HG02610 (cell line): ENCODE data around the gene PIGA.
"Not testable (repeated sequence)": the region's sequence is repeated elsewhere in the genome, so short reads cannot be mapped to it uniquely, and the experiment has no call there.

Experiments used
- ATAC-seq: cut with Tn5 transposase; IDR thresholded peaks from one replicate; pipeline ENCODE4 v1.9.1; 2021; ENCODE audit warnings: mild to moderate bottlenecking, moderate library complexity; ENCODE audit not compliant: unreplicated experiment

PIGA gene

DNA sequence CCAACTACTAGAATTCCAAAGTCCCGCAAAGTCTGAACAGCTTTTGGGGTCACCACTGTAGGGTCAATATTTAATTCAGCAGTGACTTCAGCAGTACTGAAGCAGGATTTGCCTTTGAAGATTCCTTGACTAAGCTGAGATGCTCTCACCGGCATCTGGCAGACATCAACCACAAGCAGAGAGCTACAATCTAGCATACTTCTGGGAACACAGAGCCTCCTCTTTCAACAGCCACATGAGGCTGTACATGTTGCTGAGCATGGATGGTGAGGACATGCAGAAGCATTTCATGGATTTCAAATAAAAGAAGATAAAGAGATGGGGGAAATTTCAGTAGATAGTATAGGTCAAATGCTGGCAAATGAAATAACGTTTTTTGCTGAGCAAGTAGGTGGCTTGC is 13.3 kb downstream of the PIGA start:
- ATAC-seq, result no peak

DNA sequence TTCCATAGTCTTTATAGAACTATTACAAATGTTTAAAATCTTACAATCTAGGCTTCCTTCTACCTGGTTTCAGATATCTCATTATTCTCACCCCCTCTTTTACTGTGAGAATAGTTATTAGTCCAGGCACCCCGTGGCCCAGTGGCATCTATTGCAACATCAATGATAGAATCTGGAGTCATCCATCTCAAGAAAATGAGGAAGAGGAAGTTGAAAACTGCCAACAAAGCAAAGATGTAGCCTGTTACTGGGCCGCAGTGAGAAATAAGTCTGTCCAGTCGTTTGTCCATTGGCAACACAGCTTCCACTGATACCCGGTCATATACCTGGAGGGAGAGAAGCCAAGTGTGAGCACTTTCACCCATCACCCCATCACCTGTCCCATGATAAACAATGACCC is 13.9 kb downstream of the PIGA start:
- ATAC-seq, result no peak

DNA sequence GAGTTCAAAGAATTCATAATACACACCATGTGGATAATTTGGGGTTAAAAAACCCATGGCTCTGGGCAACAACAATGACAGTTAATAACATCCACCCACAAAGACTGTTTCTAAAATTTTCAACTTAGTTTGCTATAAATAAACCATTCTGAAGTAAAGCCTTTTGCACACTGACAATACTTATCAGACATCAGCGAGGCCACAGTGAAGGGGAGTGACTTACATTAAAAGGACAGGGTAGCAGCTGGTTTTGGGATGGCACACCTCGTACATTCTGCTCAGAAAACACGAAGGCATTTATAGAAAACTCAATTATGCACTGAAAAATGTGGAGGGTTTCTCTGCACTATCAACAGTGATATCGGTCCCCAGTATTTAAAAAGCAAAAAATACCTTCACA is 15.0 kb downstream of the PIGA start:
- ATAC-seq, result no peak

DNA sequence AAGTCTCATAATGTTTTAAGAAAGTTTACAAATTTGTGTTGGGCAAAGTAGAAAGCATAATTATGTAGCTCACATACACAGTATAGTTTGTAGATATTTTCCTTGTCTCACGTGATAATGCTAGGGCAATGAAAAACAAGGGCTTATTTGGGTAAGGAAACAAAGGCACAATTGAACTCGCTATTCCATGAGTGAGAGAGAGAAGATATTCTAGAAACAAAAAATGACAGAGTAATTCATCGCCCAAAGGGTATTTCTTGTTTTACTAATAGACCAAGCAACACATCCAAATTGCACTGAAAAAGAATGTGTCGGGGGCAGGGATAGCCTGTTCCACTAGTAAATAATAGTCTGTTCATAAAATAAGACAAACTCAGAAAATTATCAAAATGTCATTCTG is 16.2 kb downstream of the PIGA start:
- no peak for ATAC-seq

DNA sequence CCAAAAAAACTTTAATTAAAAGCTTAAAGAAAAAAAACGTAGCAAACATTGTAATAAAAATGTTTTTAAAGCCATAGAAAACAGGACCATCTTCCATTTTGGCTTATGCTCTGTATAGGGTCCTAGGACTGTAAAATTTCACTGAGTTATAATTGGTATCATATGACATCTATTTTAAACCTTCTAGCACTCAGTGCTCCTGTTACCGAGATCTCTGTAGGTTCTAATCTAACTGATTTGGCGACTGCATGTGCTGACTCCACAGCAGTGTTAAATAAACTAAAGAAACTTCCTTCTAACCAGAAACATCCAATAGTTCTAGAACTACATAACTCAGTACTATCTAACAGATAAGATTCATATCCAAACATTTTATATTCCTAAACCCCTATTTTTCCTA is 19.8 kb downstream of the PIGA start, which contains the start of gene ASB11:
Gene ASB11 (minus strand): TSS at position 132 of the 400 bp plus-strand sequence. CDS start 35 bp downstream, at position 97.
- ATAC-seq, result no peak

DNA sequence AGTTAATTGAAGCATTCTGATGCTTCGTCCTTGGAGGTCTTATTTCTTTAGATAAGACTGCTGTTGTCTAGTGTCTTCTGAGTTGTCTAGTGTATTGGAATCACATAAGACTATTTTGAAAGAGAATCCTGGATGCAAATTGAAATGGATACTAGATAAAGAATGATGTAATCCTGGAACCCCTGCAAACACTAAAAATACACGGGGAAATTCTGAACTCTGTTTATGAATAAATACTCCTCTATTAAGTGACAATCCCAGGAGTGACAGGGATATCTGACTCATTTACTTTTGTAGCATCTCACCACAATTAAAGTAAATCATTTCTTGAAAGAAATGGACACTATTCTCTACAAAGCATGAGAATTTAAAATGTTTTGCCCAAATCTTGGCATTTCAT is 20.9 kb downstream of the PIGA start:
- no peak for ATAC-seq

DNA sequence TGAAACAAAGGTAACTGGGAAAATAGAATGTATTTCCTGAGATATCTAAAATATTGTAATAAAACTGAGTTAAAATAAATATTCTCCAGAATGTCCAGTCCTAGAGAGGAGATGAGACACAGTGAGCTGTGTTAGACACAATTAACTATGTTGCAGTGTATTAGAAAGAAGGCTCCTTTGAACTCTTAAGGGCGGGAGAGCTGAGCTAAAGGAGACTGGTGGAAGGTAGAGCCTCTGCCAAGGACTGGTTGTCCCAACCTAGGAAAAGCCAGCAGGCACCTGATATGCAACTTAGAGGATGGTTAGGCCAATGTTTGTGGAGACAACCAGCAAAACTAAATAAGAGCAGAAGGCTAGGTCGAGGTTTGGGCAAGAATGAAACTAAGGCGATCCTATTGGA is 24.2 kb downstream of the PIGA start:
- no peak for ATAC-seq

DNA sequence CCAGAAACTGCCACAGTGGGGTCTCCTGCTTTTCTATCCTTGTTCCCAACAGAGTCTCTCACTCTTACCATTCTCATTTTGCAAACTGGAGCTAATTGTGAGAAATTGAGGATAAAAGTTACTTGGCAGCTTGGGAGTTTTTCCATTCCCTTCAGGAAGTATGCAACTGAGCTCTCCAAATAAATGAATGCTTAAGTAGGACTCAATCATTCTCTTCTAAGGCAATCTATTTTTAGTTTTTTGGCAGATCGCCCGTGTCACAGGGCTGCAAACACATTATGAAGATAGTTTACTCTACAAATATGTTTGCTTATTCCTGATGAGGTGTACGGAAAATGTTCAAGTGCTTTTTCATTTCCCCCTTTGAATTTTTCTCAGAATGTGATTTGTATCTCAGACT is 25.2 kb downstream of the PIGA start:
- ATAC-seq, result no peak

DNA sequence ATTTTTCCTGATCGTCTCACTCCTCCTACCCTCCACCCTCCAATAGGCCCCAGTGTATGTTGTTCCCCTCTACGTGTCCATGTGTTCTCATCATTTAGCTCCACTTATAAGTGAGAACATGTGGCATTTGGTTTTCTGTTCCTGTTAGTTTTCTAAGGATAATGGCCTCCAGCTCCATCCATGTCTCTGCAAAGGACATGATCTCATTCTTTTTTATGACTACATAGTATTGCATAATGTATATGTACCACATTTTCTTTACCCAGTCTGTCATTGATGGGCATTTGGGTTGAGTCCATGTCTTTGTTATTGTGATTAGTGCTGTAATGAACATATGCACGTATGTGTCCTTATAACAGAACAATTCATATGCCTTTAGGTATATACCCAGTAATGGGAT is 29.4 kb downstream of the PIGA start:
- ATAC-seq, result not testable (repeated sequence)

DNA sequence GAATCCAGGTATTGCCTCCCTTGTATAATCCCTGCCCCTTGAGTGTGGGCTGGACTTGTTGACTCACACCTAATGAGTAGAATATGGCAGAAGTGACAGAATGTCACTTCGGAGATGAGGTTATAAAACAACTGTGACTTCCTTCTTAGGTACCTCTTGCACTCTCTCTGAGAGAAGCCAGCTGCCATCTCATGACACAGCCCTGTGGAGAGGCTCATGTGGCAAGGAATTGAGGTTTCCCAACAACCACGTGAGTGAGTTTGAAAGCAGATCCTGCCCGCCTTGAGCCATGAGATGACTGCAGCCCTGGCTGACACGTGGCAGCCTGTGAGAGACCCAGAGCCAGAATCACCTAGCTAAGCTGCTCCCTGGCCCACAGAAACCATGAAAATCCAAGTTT is 33.4 kb downstream of the PIGA start:
- ATAC-seq, result no peak

DNA sequence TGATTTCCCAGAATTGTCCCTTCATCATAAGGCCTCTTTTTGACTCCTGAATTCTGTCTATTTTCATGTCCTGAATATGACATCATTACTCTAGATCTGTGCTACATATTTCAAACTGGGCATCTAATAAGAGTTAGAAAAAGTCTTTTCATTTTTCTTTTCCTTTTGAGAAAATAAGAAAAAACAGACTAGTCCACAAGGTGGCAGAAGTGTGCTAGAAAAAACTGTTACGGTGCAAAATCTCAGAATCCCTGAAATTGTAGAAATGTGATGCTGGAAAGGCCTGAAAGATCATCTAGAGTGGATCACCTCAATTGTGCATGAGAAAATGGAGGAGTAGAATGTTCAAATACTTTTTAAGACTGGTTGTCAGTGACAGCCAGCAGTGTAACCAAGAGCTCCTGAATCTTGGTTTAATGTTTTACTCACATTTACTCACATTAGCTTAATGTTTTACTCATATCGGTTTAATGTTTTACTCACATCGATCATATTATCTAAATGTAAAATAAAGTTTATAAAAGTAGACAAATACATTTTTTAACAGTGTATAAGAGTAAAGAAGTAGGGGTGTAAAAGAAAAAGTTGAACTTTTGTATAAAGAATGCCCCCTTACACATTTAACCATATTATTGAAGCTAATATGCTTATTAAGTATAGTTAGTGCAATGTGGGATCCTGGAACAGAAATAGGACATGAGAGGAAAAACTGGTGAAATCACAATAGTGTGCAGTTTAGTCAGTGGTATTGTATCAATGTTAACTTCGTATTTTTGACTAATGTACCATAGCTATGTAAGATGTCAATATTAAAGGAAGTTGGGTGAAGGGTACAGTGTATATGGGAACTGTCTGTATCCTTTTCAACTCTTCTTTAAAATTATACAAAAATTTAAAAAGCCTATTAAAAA is 35.1 kb downstream of the PIGA start:
- no peak for ATAC-seq

DNA sequence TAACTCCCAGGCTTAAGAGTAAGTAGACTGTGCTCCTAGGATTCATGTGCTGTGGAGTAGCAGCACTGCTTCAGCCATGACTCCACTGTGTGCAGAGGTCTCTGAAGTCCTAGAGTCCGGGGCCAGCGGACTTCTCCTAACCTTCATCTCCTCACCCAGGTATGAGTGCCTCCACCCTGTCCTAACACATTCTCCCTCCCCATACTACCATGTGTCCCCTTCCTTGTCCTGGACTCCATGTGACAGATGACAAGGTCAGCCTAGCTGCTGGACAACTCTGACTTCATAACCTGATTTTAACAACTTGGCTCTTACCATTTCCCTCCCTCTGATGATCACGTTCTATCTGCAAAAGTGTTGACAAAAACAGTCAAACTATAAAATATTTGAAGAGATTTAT is 36.5 kb downstream of the PIGA start:
- ATAC-seq, result no peak

DNA sequence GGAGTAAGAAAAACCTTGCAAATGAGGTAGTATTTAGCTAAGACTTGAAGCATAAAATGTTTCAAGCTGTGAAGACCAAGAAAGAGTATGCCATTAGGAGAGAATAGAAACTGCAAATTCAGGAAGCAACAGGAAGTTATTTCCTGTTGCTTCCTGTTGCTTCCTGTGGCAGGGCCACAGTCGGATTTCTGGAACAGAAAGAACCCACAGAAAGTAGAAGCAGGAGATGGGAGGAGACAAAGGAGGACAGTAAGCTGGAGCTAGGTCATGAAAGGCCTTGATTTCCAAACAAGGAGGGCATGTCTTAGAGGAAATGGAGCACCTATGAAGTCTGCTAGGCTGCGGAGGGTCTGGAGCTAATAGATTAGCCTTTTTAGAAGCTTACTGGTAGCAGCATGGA is 37.1 kb downstream of the PIGA start:
- ATAC-seq, result no peak

DNA sequence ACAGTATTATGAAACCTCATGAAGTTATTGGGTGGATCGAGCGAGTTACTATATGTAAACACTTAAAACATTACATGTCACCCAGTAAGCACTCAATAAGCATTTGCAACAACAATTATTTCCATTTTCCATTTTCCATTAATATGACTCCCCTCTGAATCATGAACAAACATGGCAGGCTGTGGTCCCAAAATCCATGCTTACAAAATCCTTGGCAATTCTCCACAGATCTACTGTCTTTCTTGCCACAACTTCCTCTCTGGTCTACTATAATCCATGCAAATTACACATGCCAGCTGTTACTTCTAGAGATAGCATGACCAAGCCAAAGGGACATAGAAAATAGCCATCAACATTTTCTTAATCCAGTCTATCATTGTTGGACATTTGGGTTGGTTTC is 41.9 kb downstream of the PIGA start:
- no peak for ATAC-seq

DNA sequence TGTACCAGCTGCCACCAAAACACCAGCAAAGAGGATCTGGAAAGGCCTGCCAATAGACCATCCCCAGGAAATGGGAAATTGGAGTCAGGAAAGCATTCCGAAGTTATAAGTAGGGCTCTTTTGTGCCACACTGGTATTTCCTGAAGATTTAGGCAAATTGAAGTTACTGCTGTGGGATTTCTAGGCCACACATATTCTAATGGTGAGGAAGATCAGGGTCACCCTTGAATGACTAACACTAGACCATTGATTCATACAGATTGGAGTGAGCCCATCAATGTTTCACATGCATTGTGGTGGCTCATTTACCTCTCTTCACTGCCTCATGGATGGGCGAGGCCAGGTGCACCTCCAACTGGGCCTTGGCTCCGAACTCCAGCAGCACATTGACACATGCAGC is 42.5 kb downstream of the PIGA start:
- ATAC-seq, result no peak

DNA sequence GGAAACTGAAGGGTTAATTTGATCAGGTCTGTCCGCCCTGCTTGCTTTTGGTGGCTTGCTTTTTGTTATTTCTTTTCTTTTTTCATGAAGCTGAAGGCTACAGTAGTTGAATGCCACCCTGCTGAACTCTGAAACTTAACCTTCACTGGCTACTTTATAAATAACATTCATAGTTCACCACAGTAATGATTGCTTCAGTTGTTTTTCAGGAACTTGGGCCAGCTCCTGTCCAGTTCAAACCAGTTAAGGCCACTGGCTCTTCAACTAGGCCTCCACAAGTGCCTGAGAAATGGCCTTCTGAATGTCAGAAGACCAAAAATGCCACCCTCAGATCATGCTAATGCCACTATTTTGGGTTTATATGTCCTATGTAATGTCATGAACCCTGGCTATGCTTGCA is 57.7 kb downstream of the PIGA start:
- no peak for ATAC-seq

DNA sequence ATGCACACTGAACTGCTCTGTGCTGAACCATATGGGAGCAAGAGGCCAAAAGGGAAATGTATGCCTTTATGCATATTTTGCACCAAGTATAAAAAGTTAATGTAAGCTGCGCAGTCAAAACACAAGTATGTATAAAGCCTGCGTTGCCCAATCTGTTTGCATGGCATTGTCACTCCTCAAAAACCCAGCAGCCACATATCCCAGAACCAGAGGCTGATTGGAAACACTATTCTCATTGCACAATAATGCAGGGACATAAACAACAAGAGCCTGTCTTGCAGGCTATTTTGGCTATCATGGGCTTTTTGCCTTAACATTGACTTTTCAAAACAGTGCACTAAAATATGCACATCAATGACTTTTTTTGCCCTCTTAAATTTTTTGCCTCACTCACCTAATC is 60.4 kb downstream of the PIGA start:
- no peak for ATAC-seq

DNA sequence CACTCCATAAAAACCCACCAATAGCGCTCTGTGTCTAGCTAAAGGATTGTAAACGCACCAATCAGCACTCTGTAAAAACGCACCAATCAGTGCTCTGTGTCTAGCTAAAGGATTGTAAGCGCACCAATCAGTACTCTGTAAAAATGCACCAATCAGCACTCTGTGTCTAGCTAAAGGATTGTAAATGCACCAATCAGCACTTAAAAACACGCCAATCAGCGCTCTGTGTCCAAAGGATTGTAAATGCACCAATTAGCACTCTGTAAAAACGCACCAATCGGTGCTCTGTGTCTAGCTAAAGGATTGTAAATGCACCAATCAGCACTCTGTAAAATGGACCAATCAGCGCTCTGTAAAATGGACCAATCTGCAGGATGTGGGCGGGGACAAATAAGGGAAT is 62.0 kb downstream of the PIGA start:
- not testable (repeated sequence) for ATAC-seq

DNA sequence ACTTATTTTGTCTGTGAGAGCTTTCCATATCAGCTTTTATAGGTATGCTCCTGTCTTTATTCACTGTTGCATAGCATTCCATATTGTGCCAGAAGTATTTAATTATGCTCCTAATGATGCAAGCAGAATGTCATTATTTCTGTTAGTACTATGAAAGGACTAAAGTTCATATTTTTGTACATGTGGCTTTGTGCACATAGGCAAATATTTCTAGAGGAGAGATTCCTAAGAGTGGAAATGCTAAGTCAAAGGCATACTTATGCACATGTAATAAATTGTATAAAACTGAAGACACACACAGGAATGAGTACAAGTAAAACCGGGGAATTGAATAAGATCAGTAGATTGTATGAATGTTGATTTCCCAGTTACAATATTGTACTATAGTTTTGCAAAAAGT is 63.6 kb downstream of the PIGA start:
- no peak for ATAC-seq

DNA sequence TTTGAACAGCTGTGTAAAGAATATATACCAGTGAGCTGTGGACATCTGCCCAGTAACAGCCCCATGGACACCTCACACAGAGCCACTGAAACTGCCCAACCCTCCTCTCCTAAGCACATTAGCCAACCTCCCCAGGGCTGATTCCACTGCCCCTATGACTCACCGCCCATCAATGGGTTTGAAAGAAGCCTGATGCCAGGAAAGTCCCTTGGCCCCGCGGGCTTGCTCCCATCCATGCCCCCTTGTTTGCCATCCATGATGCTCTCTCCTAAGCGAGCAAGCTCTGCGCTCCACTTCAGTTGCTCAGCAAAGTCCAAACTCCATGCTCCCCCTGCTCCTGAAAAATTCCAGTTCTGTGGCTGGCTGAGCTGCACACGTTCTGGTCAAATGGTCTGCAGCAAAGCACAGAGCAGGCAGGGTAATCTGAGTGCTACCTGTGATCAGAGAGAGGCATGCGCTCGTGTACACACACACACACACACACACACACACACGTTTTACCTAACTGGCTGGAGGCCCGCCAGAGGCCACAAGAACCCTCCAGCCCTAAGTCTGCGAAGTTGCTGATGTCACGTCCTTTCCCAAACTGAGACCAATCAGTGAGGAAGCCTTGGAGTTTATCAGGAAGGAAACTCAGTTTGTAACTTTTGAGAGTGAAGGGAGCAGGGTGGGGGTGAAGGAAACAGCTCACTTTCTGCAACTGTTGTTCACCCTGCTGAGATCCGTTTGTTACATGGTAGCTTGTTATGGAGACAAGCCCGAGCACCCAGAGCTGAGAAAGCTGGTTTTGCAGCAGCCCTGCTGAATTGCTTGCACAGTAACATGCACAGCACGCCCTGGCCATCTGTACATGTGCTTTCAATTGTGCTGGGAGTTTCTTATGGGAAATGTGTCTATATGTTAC is 65.5 kb downstream of the PIGA start, which contains the start of gene ASB9:
Gene ASB9 (minus strand): TSS at position 466 of the 904 bp plus-strand sequence. CDS start 209 bp downstream, at position 257.
- no peak for ATAC-seq
